GM23338 (cell line): ENCODE data around the gene PCSK6.

Experiments
- EZH2 ChIP-seq: fragments of 200-600 bp; sonication (generic); IDR thresholded peaks from one replicate; pipeline ENCODE4 v1.8.0; 2017; ENCODE audit warnings: antibody characterized with exemption, mild to moderate bottlenecking, low read depth; ENCODE audit not compliant: unreplicated experiment
- POLR2AphosphoS5 ChIP-seq: IDR thresholded peaks from 2 replicates; pipeline ENCODE4 v1.6.1; 2016; ENCODE audit warnings: antibody characterized with exemption, low read depth
- ZNF331 ChIP-seq: fragments of 250-450 bp; sonication (Bioruptor Pico); IDR thresholded peaks from 2 replicates; pipeline ENCODE4 v1.5.0; 2020; ENCODE audit warnings: low read depth, mild to moderate bottlenecking, moderate library complexity
- TF ChIP-seq, protein P1 (sequence below): fragments of 250-450 bp; sonication (Bioruptor Pico); IDR thresholded peaks from 2 replicates; pipeline ENCODE4 v1.5.0; 2020; ENCODE audit warnings: mild to moderate bottlenecking, moderate library complexity
- TF ChIP-seq, protein P2 (sequence below), 2 experiments: fragments of 200-600 bp in 1 of 2; sonication (generic) in 1 of 2; conservative IDR thresholded peaks; 2 replicates each; pipeline versions ENCODE4 v1.5.1 to v1.6.1; 2016 to 2017; ENCODE audit warnings: antibody characterized with exemption in 2 of 2, low read depth in 2 of 2, mild to moderate bottlenecking in 2 of 2, moderate library complexity in 1 of 2
- TF ChIP-seq, protein P3 (sequence below): IDR thresholded peaks from one replicate; pipeline ENCODE4 v1.6.1; 2018; ENCODE audit warnings: antibody characterized with exemption; ENCODE audit not compliant: unreplicated experiment

DNA sequence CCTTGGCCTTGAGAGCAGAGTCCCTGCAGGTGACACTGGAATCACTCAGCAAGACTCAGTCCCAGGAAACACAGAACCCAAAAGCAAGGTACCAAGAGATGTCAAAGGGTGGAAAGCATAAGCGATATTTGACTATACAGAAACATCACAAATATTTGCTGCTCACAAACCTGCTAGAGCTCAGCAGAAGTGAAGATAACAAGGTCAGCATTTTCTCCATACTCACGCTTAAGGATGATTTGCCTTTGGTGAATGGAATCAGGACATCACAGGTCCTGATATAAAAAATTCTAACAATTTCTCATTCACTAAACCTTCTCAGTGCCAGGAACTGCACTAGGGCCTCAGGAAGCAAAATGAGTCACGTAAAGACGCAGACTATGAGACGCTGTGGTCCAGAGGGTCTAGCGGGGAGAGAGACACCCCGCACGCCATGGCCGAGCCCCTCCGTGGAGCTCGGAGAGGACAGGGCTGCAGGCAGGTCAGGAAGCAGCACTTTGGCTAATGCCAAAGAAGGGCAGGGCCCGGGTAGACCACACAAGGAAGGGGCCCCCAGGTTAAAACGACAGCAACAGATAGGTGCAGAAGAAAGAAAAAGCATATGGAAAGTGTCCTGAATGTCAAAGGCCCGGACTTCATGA is 10.7 kb downstream of the PCSK6 start:
- TF ChIP-seq EZH2 (no peak), POLR2AphosphoS5 (no peak), ZNF331 (CRISPR knock-in tag) (no peak)
- TF ChIP-seq, protein P1, sequence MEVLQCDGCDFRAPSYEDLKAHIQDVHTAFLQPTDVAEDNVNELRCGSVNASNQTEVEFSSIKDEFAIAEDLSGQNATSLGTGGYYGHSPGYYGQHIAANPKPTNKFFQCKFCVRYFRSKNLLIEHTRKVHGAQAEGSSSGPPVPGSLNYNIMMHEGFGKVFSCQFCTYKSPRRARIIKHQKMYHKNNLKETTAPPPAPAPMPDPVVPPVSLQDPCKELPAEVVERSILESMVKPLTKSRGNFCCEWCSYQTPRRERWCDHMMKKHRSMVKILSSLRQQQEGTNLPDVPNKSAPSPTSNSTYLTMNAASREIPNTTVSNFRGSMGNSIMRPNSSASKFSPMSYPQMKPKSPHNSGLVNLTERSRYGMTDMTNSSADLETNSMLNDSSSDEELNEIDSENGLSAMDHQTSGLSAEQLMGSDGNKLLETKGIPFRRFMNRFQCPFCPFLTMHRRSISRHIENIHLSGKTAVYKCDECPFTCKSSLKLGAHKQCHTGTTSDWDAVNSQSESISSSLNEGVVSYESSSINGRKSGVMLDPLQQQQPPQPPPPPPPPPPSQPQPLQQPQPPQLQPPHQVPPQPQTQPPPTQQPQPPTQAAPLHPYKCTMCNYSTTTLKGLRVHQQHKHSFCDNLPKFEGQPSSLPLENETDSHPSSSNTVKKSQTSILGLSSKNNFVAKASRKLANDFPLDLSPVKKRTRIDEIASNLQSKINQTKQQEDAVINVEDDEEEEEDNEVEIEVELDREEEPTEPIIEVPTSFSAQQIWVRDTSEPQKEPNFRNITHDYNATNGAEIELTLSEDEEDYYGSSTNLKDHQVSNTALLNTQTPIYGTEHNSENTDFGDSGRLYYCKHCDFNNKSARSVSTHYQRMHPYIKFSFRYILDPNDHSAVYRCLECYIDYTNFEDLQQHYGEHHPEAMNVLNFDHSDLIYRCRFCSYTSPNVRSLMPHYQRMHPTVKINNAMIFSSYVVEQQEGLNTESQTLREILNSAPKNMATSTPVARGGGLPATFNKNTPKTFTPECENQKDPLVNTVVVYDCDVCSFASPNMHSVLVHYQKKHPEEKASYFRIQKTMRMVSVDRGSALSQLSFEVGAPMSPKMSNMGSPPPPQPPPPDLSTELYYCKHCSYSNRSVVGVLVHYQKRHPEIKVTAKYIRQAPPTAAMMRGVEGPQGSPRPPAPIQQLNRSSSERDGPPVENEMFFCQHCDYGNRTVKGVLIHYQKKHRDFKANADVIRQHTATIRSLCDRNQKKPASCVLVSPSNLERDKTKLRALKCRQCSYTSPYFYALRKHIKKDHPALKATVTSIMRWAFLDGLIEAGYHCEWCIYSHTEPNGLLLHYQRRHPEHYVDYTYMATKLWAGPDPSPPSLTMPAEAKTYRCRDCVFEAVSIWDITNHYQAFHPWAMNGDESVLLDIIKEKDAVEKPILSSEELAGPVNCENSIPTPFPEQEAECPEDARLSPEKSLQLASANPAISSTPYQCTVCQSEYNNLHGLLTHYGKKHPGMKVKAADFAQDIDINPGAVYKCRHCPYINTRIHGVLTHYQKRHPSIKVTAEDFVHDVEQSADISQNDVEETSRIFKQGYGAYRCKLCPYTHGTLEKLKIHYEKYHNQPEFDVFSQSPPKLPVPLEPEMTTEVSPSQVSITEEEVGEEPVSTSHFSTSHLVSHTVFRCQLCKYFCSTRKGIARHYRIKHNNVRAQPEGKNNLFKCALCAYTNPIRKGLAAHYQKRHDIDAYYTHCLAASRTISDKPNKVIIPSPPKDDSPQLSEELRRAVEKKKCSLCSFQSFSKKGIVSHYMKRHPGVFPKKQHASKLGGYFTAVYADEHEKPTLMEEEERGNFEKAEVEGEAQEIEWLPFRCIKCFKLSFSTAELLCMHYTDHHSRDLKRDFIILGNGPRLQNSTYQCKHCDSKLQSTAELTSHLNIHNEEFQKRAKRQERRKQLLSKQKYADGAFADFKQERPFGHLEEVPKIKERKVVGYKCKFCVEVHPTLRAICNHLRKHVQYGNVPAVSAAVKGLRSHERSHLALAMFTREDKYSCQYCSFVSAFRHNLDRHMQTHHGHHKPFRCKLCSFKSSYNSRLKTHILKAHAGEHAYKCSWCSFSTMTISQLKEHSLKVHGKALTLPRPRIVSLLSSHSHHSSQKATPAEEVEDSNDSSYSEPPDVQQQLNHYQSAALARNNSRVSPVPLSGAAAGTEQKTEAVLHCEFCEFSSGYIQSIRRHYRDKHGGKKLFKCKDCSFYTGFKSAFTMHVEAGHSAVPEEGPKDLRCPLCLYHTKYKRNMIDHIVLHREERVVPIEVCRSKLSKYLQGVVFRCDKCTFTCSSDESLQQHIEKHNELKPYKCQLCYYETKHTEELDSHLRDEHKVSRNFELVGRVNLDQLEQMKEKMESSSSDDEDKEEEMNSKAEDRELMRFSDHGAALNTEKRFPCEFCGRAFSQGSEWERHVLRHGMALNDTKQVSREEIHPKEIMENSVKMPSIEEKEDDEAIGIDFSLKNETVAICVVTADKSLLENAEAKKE (CRISPR knock-in tag) = no peak
- TF ChIP-seq, protein P2, sequence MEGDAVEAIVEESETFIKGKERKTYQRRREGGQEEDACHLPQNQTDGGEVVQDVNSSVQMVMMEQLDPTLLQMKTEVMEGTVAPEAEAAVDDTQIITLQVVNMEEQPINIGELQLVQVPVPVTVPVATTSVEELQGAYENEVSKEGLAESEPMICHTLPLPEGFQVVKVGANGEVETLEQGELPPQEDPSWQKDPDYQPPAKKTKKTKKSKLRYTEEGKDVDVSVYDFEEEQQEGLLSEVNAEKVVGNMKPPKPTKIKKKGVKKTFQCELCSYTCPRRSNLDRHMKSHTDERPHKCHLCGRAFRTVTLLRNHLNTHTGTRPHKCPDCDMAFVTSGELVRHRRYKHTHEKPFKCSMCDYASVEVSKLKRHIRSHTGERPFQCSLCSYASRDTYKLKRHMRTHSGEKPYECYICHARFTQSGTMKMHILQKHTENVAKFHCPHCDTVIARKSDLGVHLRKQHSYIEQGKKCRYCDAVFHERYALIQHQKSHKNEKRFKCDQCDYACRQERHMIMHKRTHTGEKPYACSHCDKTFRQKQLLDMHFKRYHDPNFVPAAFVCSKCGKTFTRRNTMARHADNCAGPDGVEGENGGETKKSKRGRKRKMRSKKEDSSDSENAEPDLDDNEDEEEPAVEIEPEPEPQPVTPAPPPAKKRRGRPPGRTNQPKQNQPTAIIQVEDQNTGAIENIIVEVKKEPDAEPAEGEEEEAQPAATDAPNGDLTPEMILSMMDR (conservative IDR thresholded peaks at IDR 0.05; ENCODE audit: low read depth in 2 of 2) = no peak
- TF ChIP-seq, protein P3, sequence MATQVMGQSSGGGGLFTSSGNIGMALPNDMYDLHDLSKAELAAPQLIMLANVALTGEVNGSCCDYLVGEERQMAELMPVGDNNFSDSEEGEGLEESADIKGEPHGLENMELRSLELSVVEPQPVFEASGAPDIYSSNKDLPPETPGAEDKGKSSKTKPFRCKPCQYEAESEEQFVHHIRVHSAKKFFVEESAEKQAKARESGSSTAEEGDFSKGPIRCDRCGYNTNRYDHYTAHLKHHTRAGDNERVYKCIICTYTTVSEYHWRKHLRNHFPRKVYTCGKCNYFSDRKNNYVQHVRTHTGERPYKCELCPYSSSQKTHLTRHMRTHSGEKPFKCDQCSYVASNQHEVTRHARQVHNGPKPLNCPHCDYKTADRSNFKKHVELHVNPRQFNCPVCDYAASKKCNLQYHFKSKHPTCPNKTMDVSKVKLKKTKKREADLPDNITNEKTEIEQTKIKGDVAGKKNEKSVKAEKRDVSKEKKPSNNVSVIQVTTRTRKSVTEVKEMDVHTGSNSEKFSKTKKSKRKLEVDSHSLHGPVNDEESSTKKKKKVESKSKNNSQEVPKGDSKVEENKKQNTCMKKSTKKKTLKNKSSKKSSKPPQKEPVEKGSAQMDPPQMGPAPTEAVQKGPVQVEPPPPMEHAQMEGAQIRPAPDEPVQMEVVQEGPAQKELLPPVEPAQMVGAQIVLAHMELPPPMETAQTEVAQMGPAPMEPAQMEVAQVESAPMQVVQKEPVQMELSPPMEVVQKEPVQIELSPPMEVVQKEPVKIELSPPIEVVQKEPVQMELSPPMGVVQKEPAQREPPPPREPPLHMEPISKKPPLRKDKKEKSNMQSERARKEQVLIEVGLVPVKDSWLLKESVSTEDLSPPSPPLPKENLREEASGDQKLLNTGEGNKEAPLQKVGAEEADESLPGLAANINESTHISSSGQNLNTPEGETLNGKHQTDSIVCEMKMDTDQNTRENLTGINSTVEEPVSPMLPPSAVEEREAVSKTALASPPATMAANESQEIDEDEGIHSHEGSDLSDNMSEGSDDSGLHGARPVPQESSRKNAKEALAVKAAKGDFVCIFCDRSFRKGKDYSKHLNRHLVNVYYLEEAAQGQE = no peak
